ENCODE data around the gene RHOT2. TPM values are rescaled to one million over a fixed set of nuclear protein-coding genes. Genes with fewer than 3 reads are reported as not detected.

Gene RHOT2
- total RNA-seq (2022; extraction: Qiagen RNA extraction; ENCODE audit: low read depth), result 64.2 to 101 TPM (median 94.6 TPM) in 5 replicates

GRCh38 chr16:667780-668518, at the start of gene RHOT2:
RHOT2 (plus strand) TSS chr16:668132; CDS start chr16:668200, 68 bp downstream.

DNA sequence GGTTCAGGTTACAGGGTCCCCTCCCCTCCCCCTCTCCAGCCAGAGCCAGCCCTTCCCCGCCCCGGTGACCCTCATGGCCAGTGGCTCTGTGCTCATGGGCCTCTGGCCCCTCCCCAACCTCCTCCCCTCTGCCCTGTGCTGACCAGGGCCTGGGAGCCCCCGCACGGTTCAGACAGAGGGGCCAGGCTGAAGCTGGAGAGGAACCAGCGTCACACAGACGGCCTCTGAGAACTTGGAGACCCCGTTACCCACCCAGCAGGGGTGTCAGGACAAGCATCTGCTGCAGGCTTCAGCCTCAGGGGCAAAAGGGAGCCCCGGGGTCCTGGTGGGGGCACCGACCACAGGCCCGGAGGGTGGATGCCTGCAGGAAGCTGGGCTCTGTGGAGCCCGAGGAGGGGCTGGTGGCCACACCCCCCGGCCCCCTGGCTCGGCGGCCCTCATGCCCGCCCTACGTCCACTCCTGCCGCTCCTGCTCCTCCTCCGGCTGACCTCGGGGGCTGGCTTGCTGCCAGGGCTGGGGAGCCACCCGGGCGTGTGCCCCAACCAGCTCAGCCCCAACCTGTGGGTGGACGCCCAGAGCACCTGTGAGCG, 37.0 kb upstream of the RHOT2 start, which contains the start of gene WFIKKN1:
Gene WFIKKN1, plus strand, starts transcription at position 171 of the 591 bp plus-strand sequence. Its CDS starts 269 bp downstream, at position 440.

DNA sequence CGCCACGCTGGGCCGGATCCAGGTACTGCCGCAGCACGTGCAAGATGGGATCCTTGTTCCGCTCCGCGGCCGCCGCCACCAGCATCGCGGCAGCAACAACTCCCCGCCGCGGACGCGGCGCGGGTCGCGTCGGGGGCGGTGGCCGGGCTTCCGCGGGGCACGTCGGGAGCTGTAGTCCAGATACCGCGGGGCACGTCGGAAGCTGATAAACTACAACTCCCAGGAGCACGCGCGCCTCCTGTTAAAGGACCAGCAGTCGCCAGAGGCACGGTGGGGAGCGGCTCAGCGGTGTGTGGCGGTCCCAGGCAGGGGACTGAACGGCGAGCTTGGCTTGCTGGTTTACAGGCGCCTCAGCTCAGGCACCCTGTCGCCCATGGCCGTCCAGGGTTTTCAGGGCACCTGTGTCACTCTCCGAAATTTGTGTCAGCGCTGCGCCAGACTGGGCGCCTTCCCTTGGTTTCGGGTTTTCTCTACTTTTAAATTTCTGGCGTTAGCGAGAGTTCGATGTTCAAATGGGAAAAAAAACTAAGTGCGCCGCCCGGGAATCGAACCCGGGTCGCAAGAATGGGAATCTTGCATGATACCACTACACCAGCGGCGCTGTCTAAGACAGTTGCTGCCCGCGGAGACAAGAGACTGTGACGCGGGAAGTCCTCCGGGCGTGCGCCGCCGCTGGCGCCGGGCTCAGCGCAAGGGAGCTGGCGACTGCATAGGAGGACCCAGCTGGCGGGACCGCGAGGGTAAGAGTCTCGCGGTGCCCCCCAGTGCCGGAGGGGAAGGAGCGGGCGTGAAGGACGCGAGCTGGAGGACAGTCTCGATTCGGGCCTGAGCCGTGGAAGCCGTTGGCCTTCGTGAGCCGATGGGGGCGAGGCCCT, 31.5 kb upstream of the RHOT2 start, which contains the start of gene METTL26:
Gene METTL26, minus strand, starts transcription at position 100 of the 875 bp plus-strand sequence. Its CDS starts 15 bp downstream, at position 85.

DNA sequence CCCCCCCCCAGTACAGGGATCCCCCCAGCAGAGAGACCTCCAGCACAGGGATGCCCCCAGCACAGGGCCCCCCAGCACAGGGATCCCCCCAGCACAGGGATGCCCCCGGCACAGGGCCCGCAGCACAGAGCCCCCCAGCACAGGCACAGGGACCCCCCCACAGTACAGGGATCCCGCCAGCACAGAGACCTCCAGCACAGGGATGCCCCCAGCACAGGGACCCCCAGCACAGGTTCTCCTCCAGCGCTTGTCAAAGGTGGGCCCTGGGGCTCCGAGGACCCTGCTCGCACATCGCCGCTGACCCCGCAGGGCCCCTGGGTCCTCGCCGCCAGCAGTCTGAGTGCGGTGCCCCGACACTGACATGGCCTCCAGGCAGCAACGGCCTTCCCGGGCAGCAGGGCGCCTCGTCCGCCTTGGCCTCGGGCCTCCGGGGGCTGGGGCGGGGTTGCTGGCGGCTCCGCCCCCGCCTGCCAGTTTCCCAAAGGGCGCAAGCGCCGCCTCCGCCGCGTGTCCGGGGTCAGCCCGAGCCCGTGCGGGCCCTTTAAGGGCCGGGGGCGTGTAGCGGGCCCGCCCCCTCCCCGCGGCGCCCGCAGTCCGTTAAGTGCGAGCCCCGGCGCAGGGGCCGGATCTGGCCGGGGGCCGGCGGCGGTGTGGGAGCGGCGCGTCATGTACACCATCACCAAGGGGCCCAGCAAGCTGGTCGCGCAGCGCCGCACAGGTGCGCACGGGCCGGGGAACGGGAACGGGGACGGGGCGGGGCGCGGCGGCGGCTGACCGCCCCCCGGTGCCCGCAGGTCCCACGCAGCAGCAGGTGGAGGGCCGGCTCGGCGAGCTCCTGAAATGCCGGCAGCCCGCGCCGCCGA, 26.4 kb upstream of the RHOT2 start, which contains the start of gene MCRIP2:
Gene MCRIP2, plus strand, starts transcription at position 503 of the 863 bp plus-strand sequence. Its CDS starts 164 bp downstream, at position 667.

GRCh38 chr16:648781-649589, 18.9 kb upstream of the RHOT2 start, which contains the start of gene WDR90:
WDR90 (plus strand) TSS chr16:649365; CDS start chr16:649417, 52 bp downstream.

GRCh38 chr16:674968-675883, 7.3 kb downstream of the RHOT2 start, which contains the start of gene RHBDL1:
RHBDL1 (plus strand) TSS chr16:675671; CDS start chr16:675791, 120 bp downstream.

GRCh38 chr16:679814-680624, 12.1 kb downstream of the RHOT2 start, which contains the start of gene STUB1:
STUB1 (plus strand) TSS chr16:680410; CDS start chr16:680526, 116 bp downstream.

GRCh38 chr16:684071-684794, 16.3 kb downstream of the RHOT2 start, which contains the start of gene JMJD8:
JMJD8 (minus strand) TSS chr16:684334; CDS start chr16:684319, 15 bp downstream.

DNA sequence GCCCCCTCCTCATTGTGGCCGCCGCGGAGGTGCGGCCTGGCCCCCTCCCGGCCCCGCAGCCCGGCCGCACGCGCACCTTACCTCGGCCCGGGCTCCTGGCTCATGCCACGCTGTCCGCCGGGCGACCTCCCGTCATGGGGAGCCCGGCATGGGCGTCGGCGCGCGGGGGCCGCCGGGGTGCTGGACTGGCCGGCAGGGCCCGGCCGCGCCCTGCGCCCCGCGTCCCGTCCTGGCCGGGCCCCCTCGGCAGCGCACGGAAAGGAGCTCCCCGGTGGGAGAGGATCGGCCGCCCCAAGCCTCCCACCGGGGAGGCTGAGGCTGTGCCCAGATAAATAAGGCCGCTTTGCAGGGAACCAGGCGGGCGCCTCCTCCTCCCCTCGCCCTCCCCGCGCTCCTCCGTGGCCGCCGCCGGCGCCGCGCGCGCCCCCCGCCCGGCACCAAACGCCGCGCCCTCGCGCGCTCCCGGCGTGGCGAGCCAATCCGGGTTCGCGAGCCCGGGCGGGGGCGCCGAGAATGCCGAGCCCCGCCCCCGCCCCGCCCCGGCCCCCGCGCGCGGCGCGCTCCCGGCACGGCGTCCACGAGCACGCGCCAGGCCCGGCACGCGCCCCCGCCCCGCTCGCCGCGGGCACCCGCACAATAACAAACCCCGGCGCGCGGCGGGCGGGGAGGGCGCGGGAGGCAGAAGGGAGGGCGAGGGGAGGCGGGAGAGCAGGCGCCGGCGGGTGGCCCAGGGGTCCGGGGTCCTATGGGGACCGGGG, 37.7 kb downstream of the RHOT2 start, which contains the start of gene FBXL16:
Gene FBXL16, minus strand, starts transcription at position 371 of the 758 bp plus-strand sequence. CDS start 8,396 bp downstream, outside the sequence.

GRCh38 chr16:714558-715476, 46.9 kb downstream of the RHOT2 start, which contains the start of gene METRN:
METRN (plus strand) TSS chr16:715118; CDS start chr16:715290, 172 bp downstream.

DNA sequence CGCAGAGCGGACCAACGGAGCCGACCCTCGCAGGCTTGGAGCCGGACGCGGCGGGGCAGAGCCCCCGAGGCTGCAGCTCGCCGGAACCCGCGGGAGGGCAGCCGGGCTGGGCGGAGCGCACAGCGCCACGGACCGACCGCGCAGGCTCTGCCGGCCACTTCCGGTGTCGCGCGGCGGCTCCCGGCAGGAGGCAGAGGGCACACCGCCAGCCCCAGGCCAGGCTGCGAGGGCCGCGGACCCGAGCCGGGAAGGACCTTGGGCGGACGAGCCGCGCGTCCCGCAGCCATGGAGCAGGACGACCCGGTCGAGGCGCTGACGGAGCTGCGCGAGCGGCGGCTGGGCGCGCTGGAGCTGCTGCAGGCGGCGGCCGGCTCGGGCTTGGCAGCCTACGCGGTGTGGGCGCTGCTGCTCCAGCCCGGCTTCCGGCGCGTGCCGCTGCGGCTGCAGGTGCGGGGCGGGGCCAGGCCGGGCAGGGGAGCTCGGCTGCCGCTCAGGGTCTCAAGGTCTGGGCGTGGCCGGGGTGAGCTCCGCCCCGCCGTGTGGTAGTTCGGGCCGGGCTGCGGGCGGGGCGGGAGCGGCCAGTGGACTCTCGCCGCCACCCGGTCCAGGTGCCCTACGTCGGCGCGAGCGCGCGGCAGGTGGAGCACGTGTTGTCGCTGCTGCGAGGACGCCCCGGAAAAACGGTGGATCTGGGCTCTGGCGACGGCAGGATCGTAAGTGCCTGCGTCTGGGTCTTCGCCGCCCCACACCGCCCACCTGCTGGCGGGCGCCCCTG, 53.2 kb downstream of the RHOT2 start, which contains the start of gene ANTKMT:
Gene ANTKMT, plus strand, starts transcription at position 157 of the 775 bp plus-strand sequence. Its CDS starts 129 bp downstream, at position 286.

Data from A549 treated with GW870086 at 1 μM for 4 hours (cell line).